ENCODE data around the gene PTPN2.

DNA sequence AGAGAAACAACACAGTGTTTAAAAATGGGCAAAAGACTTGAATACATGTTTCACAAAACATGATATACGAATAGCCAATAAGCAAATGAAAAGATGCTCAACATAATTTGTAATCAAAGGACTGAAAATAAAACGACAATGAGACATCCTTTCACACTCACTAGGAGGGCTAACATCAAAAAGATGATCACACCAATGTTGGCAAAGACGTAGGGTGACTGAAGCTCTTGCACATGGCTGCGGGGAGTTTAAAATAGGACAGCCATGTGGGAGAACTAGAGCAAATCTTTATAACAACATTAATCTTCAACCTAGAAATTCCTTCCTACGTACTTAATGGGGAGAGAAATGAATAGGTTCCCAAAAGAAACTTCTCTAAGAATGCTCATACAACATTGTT lies 44.6 kb upstream of the PTPN2 start:
- TF ChIP-seq, protein P1, sequence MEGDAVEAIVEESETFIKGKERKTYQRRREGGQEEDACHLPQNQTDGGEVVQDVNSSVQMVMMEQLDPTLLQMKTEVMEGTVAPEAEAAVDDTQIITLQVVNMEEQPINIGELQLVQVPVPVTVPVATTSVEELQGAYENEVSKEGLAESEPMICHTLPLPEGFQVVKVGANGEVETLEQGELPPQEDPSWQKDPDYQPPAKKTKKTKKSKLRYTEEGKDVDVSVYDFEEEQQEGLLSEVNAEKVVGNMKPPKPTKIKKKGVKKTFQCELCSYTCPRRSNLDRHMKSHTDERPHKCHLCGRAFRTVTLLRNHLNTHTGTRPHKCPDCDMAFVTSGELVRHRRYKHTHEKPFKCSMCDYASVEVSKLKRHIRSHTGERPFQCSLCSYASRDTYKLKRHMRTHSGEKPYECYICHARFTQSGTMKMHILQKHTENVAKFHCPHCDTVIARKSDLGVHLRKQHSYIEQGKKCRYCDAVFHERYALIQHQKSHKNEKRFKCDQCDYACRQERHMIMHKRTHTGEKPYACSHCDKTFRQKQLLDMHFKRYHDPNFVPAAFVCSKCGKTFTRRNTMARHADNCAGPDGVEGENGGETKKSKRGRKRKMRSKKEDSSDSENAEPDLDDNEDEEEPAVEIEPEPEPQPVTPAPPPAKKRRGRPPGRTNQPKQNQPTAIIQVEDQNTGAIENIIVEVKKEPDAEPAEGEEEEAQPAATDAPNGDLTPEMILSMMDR (IDR thresholded peaks at IDR 0.05; ENCODE audit: insufficient read depth, low read depth, low read length) = no peak
- no peak for TF ChIP-seq EZH2 (IDR thresholded peaks at IDR 0.05; ENCODE audit: insufficient read depth, low read length)

Measured in astrocyte (in vitro differentiated cells and primary cell).